ENCODE data around the gene CROCC. TPM values are rescaled to one million over a fixed set of nuclear protein-coding genes. Genes with fewer than 3 reads are reported as not detected.
"Not testable (repeated sequence)": the region's sequence is repeated elsewhere in the genome, so short reads cannot be mapped to it uniquely, and the experiment has no call there.

The CROCC gene
- polyA plus RNA-seq, 1 of the 3 experiments (the other 2 are of a cell fraction) = 39.1 TPM

DNA sequence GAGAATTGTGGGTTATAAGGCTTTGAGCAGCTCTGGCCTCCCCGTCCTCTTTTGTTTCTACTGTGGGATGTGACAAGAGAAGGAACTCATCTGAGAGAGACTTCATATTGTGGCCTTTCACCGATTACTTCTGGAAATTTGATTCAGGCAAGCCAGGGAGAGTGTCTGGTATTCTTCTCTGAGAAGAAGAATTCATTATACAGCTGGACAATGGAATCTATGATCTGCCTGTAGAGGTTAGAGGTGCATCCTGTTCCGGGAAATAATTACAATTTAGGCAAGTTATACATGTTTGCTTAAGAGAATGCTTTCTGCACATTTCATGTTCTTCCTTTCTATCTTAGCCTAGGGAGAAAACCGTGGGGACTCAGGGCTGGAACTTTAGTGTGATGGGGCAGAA is 38.7 kb upstream of the CROCC start:
- WGBS (ENCODE audit: low lambda C conversion rate) = 37% methylated on average over 4 of the region's 4 CpGs
- Histone ChIP-seq H3K4me1 (ENCODE audit: control insufficient read depth in 1 of 2, insufficient read depth in 2 of 2, low read depth in 1 of 2, low read length in 1 of 2) (no peaks in the 10 kb centered on the region), H3F3A (replicated peaks; ENCODE audit: insufficient read depth) (no peaks in the 10 kb centered on the region), H3K27me3 (ENCODE audit: insufficient read depth) (peaks cover 29% of the 10 kb centered on the region; the same call in 1 of the 2 replicates), H3K36me3 (replicated peaks in 1 of 2; ENCODE audit: control insufficient read depth in 1 of 2, insufficient read depth in 2 of 2, low read length in 1 of 2) (no peaks in the 10 kb centered on the region), H3K9me2 (no peaks in the 10 kb centered on the region), H2AFZ (ENCODE audit: low read depth) (no peak overlapping the region), H4K20me1 (ENCODE audit: insufficient read depth) (no peaks in the 10 kb centered on the region), H3K4me2 (no peak overlapping the region), H3K27ac (ENCODE audit: low read depth in 2 of 2, low read length in 1 of 2) (no peak overlapping the region), H3K9me3 (no peaks in the 10 kb centered on the region), H3K4me3 (ENCODE audit: low read depth in 2 of 2, low read length in 1 of 2) (no peak overlapping the region), H3K79me2 (ENCODE audit: insufficient read depth) (no peaks in the 10 kb centered on the region), H3K9ac (no peak overlapping the region)
- ChIA-PET CTCF (interaction anchor here (0.9 to 1.8 kb wide), 3 partner anchors 165 to 262 kb away, joined by 3 to 4 read pairs (median 4); no protein-coding TSS in a partner anchor), POLR2A (no interaction called here)
- DNase-seq = no peak
- no peak for TF ChIP-seq GATA2 (CRISPR knock-in tag; IDR thresholded peaks at IDR 0.05)
- TF ChIP-seq, protein P1, sequence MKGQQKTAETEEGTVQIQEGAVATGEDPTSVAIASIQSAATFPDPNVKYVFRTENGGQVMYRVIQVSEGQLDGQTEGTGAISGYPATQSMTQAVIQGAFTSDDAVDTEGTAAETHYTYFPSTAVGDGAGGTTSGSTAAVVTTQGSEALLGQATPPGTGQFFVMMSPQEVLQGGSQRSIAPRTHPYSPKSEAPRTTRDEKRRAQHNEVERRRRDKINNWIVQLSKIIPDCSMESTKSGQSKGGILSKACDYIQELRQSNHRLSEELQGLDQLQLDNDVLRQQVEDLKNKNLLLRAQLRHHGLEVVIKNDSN (IDR thresholded peaks at IDR 0.05; ENCODE audit: borderline replicate concordance, low read depth) = no peak
- TF ChIP-seq ELF1 (IDR thresholded peaks at IDR 0.05) = no peak
- TF ChIP-seq TAF1 (IDR thresholded peaks at IDR 0.05; ENCODE audit: borderline replicate concordance, low read depth, low read length) = no peak
- TF ChIP-seq CHD2 (IDR thresholded peaks at IDR 0.05; ENCODE audit: low read length, partially characterized antibody) = no peak
- no peak for TF ChIP-seq MEF2A (IDR thresholded peaks at IDR 0.05; ENCODE audit: borderline replicate concordance, low read depth)
- no peak for TF ChIP-seq REST (IDR thresholded peaks at IDR 0.05; ENCODE audit: low read depth, low read length)
- no peak for TF ChIP-seq FOXM1 (IDR thresholded peaks at IDR 0.05; ENCODE audit: low read depth)
- TF ChIP-seq FOSL2 (IDR thresholded peaks at IDR 0.05; ENCODE audit: borderline replicate concordance, low read depth) = no peak
- TF ChIP-seq RFX5 (IDR thresholded peaks at IDR 0.05; ENCODE audit: low read length) = no peak
- TF ChIP-seq YY1 (IDR thresholded peaks at IDR 0.05; ENCODE audit: low read depth) = no peak
- TF ChIP-seq GABPA (IDR thresholded peaks at IDR 0.05; ENCODE audit: low read depth) = no peak
- TF ChIP-seq TEAD4 (IDR thresholded peaks at IDR 0.05; ENCODE audit: borderline replicate concordance, insufficient read depth) = no peak
- no peak for TF ChIP-seq RAD21 (IDR thresholded peaks at IDR 0.05; ENCODE audit: low read length)
- TF ChIP-seq, protein P2, sequence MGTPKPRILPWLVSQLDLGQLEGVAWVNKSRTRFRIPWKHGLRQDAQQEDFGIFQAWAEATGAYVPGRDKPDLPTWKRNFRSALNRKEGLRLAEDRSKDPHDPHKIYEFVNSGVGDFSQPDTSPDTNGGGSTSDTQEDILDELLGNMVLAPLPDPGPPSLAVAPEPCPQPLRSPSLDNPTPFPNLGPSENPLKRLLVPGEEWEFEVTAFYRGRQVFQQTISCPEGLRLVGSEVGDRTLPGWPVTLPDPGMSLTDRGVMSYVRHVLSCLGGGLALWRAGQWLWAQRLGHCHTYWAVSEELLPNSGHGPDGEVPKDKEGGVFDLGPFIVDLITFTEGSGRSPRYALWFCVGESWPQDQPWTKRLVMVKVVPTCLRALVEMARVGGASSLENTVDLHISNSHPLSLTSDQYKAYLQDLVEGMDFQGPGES (IDR thresholded peaks at IDR 0.05; ENCODE audit: low read depth, low read length) = no peak
- no peak for TF ChIP-seq NRF1 (IDR thresholded peaks at IDR 0.05; ENCODE audit: low read depth, low read length)
- TF ChIP-seq MXI1 (IDR thresholded peaks at IDR 0.05; ENCODE audit: low read depth, low read length) = no peak
- no peak for TF ChIP-seq NFIC (IDR thresholded peaks at IDR 0.05; ENCODE audit: borderline replicate concordance)
- TF ChIP-seq RCOR1 (IDR thresholded peaks at IDR 0.05; ENCODE audit: low read length) = no peak

GRCh38 chr1:16884487-16884886 is 37.2 kb upstream of the CROCC start:
- H3K79me2 ChIP-seq (ENCODE audit: insufficient read depth); H2AFZ ChIP-seq (ENCODE audit: low read depth); H4K20me1 ChIP-seq (ENCODE audit: insufficient read depth); H3K4me1 ChIP-seq (ENCODE audit: control insufficient read depth in 1 of 2, insufficient read depth in 2 of 2, low read depth in 1 of 2, low read length in 1 of 2); H3K9ac ChIP-seq; H3K4me2 ChIP-seq; H3K4me3 ChIP-seq (ENCODE audit: low read depth in 2 of 2, low read length in 1 of 2); DNase-seq; H3K9me2 ChIP-seq; H3K9me3 ChIP-seq; H3K36me3 ChIP-seq (replicated peaks in 1 of 2; ENCODE audit: control insufficient read depth in 1 of 2, insufficient read depth in 2 of 2, low read length in 1 of 2); POLR2A ChIA-PET; H3K27ac ChIP-seq (ENCODE audit: low read depth in 2 of 2, low read length in 1 of 2); H3F3A ChIP-seq (replicated peaks; ENCODE audit: insufficient read depth): not testable (repeated sequence)
- WGBS (ENCODE audit: low lambda C conversion rate) = 46% methylated on average over 5 of the region's 5 CpGs
- peaks cover 34% of the 10 kb centered on the region; the same call in 1 of the 2 replicates for H3K27me3 ChIP-seq (ENCODE audit: insufficient read depth)
- CTCF ChIA-PET = interaction anchor here (1.5 to 1.8 kb wide), 2 partner anchors 178 to 264 kb away, joined by 4 to 6 read pairs; no protein-coding TSS in a partner anchor
